ENCODE results near the gene USB1.

DNA sequence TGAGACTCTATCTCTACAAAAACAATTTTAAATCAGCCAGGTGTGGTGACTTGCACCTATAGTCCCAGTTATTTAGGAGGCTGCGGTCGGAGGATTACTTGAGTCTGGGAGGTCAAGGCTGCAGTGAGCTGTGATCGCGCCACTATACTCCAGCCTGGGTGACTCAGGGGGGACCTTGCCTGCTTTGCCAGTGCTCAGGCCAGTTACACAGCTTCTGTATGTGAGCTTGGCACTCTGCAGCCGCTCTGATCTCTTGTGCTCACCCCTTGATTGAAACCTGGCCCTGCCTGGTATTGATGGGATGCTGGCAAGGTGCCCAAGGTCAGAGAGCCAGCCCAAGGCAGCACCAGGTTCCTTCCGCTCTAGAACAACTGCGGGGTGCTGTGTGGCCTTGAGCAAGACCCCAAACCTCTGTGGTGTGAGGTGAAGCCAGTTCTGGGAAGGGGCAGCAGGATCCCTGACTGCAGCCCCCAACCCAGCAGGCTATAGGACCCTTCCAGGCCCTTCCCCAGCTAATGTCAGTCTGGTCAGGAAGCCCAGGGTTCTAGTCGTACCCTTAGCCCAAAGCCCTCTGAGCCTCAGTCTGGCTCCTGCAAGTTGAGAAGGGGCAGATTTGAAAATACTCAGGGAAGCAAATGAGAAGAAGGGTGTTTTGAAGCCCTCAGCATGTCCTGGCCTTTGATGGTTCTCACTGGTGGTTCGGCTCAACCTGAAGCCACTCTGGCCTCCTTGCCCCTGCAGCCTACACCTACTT is 43.2 kb downstream of the USB1 start:
- TF ChIP-seq, protein P1, sequence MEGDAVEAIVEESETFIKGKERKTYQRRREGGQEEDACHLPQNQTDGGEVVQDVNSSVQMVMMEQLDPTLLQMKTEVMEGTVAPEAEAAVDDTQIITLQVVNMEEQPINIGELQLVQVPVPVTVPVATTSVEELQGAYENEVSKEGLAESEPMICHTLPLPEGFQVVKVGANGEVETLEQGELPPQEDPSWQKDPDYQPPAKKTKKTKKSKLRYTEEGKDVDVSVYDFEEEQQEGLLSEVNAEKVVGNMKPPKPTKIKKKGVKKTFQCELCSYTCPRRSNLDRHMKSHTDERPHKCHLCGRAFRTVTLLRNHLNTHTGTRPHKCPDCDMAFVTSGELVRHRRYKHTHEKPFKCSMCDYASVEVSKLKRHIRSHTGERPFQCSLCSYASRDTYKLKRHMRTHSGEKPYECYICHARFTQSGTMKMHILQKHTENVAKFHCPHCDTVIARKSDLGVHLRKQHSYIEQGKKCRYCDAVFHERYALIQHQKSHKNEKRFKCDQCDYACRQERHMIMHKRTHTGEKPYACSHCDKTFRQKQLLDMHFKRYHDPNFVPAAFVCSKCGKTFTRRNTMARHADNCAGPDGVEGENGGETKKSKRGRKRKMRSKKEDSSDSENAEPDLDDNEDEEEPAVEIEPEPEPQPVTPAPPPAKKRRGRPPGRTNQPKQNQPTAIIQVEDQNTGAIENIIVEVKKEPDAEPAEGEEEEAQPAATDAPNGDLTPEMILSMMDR (tag by site-specific recombination; IDR thresholded peaks at IDR 0.05) = no peak
- no peak for TF ChIP-seq ZNF138 (tag by site-specific recombination; IDR thresholded peaks at IDR 0.05; ENCODE audit: borderline replicate concordance)
- TF ChIP-seq, protein P2, sequence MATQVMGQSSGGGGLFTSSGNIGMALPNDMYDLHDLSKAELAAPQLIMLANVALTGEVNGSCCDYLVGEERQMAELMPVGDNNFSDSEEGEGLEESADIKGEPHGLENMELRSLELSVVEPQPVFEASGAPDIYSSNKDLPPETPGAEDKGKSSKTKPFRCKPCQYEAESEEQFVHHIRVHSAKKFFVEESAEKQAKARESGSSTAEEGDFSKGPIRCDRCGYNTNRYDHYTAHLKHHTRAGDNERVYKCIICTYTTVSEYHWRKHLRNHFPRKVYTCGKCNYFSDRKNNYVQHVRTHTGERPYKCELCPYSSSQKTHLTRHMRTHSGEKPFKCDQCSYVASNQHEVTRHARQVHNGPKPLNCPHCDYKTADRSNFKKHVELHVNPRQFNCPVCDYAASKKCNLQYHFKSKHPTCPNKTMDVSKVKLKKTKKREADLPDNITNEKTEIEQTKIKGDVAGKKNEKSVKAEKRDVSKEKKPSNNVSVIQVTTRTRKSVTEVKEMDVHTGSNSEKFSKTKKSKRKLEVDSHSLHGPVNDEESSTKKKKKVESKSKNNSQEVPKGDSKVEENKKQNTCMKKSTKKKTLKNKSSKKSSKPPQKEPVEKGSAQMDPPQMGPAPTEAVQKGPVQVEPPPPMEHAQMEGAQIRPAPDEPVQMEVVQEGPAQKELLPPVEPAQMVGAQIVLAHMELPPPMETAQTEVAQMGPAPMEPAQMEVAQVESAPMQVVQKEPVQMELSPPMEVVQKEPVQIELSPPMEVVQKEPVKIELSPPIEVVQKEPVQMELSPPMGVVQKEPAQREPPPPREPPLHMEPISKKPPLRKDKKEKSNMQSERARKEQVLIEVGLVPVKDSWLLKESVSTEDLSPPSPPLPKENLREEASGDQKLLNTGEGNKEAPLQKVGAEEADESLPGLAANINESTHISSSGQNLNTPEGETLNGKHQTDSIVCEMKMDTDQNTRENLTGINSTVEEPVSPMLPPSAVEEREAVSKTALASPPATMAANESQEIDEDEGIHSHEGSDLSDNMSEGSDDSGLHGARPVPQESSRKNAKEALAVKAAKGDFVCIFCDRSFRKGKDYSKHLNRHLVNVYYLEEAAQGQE (tag by site-specific recombination; IDR thresholded peaks at IDR 0.05) = no peak

Measured in HEK293 (cell line).